CD4-positive, alpha-beta T cell treated with Interleukin-6 for 4 hours (primary cell): ENCODE results near the gene IQCE.

Experiments used
- DNase-seq: peaks from one replicate; pipeline ENCODE4 v3.0.0-alpha.2; 2020; ENCODE audit warnings: mixed read lengths

Gene IQCE, protein sequence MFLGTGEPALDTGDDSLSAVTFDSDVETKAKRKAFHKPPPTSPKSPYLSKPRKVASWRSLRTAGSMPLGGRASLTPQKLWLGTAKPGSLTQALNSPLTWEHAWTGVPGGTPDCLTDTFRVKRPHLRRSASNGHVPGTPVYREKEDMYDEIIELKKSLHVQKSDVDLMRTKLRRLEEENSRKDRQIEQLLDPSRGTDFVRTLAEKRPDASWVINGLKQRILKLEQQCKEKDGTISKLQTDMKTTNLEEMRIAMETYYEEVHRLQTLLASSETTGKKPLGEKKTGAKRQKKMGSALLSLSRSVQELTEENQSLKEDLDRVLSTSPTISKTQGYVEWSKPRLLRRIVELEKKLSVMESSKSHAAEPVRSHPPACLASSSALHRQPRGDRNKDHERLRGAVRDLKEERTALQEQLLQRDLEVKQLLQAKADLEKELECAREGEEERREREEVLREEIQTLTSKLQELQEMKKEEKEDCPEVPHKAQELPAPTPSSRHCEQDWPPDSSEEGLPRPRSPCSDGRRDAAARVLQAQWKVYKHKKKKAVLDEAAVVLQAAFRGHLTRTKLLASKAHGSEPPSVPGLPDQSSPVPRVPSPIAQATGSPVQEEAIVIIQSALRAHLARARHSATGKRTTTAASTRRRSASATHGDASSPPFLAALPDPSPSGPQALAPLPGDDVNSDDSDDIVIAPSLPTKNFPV

DNA sequence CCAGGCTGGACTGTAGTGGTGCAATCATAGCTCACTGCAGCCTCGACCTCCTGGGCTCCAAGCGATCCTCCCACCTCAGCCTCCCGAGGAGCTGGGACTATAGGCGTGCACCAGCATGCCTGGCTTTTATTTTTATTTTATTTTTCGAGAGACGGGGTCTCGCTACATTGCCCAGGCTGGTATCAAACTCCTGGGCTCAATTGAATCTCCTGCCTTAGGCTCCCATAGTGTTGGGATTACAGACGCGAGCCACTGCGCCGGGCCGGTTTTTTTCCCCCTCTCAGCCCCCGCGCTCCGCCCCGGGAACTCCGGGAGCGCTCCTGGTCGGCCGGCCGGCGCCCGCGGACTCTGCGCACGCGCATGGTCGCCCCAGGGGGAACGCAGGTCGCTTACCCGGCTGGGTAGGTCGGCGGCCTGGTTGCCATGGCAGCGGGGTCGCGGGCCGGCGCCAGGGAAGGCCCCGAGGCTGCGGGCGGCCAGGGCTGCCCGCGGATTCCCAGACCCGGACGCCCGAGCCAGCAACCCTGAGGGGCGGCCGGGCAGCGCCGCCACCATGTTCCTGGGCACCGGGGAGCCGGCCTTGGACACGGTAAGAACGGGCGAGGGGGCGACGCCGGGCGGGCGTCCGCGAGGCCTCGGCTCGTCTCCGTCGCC is at the start of gene IQCE:
TSS of gene IQCE (plus strand) at position 351 of the 654 bp plus-strand sequence. CDS start at position 554, 203 bp downstream.
- peak; percentile 93 for DNase-seq

DNA sequence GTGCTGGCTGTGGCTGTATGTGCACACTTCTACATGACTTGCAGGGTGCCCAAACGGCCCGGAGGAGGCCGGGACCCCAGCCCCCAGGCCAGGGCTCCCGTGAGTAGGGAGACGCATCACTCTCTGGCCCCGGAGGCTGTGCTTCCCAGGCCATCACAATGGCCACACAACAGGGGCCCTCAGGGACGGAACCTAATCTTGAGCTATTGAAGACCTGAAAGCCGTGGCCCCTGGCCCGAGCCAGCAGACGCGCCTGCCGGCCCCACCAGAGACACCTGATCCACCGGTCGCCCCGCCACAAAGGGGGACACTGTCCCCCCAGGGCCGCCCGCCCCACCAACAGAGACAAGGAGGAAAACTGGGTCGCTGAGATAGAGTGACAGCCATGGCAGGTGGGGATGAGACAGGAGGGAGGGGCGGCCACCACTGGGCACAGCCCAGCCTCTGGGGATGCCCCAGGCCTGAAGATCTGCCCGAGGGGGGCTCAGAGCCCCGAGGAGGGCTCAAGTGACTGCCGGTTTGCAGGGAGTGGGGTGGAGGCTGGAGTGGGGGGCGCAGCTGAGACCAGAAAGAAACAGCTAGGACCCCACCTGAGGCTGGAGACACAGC is 49.4 kb upstream of the IQCE start:
- no peak for DNase-seq

DNA sequence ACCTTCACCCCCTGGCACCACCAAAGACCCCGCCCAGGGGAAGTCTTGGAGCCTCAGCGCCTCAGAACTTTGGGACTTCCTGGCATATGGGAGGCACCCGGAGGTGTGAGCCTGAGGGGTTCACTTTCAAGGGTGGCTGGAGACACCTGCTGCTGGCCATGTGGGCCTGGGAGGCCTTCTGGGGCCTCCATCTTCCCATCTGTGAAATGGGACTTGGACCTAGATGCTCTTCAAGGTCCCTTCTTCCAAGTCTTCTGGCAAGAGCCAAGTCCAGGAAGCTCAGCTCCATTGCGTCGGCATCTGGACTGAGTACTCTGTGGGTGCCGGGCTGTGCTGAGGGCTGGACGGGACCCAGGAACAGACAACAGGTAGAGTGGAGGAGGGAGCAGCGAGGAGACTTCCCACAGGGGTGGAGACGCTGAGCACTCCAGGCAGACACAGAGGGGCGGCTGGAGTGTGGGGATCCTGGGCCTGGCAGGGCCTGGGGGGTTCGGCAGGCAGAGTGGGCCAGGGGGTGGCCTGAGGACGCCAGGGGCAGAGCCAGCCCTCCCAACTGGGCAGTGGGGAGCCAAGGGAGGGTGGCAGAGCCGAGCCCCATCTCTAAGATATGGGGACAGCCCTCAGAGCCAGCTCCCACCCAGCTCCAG is 48.5 kb upstream of the IQCE start:
- no peak for DNase-seq

DNA sequence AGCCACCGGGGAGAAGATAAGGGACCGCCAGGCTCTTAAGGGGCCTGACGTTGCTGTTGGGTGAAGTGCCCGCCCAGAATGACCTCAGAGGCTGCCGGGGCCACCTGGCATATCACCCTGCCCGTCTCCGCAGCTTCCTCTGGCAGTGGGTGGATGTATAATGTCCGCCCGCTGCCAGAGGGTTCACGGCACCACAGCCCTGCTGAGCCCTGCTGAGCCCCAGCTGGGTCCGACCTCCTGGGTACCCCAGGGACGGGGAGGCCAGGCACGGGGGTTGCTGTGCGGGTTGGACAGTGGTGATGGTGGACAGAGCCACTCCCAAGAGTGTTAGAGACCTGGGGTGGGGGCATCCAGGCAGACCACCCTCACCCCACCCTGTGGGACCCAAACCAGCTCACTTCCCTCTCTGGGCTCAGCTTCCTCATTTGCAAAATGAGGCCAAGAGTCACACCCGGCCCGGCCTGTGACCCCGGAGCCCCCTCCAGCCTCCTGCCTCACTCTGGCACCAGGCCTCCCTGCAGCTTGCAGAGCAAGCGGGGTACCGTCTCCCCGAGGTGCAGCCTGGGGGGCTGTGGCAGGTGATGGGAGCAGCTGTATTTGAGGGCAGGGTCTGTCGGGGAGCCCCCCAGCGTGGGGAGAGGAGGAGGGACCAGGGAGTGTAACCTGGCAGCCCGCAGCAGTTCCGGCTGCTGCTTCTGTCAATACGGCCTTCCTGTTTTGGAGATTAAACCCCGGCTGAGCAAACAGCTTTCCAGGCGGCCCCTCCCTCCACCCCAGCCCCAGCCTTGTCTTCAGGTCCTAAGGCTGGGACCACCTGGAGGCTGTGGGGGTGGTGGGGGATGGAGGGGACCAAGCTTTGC is 47.6 kb upstream of the IQCE start:
- peak; percentile 81 for DNase-seq

DNA sequence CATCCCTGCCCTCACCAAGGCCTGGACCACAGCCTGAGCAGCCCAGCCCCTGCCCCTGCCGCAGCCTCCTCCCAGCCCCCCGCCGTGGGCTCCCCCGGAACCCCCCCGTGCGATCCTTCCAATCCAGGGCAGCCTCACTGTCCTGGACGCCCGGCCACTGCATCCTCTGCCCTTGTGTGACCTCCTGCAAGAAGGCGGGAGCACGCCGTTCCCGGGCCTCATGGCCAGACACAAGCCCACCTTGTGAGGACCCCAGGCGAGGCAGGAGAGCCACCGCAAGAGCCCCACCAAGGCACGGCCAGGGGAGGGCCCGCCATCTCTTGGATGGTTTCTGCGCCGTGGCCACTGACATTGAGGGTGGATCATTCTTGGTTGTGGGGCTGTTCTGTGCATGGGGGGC is 47.0 kb upstream of the IQCE start:
- no peak for DNase-seq

DNA sequence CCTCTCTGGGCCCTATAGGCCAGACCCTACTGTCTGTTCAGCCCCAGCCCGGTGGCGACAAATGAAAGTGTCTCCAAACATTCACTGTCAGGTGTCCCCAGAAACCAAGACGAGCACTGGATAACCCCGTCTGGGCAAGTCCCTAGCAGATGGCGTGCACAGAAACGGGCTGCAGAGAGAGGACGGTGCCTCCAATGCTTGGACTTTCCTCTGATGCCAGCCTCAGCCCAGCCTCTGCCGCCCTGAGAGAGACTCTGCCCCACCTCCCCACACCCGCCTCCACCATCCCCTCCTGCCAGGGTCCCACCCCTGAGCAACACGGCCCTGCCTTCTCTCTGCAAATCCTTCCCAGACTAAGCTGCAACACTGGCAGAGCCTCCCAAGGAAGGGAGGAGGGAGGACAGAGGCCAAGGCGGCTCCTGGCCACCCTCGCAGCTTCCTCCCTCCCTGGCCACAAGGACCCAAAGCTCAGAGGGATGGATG is 46.6 kb upstream of the IQCE start:
- DNase-seq = no peak

DNA sequence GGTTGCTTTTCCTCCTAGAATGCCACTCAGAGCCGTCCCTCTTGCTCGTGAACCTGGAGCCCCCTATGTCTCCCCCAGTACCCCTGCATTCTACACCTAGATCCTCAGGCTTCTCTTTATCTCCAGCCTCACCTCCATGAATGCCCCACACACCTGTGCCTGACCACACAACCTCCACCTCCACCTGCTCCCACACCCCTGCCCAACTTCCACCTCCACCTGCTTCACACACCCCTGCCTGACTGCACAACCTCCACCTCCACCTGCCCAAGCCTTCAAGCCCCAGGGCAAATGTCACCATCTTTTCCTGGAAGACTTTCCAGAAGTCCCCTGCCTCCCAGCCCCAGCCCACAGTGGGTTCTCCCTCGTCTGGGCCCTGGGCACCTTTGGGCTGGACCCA is 46.1 kb upstream of the IQCE start:
- no peak for DNase-seq

DNA sequence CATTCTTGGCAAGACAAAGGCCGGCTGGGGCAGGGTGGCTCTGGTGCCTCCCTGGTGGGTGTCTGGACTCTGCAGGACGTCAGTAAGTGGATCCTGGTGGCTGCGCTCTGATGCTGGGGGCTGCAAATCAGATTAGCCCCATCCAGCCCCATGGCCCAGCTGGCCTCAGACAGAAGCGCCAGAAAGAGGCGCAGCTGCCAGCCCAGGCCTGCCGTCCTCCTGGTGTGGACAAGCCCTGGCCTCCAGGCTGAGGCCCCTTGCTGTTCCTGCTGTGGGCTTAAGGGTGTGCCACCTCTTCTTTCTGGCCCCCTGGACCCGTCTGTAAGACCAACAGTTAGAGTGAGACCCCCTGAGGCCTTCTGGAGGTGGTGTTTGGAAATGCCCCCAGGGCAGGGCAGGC is 45.1 kb upstream of the IQCE start:
- no peak for DNase-seq

DNA sequence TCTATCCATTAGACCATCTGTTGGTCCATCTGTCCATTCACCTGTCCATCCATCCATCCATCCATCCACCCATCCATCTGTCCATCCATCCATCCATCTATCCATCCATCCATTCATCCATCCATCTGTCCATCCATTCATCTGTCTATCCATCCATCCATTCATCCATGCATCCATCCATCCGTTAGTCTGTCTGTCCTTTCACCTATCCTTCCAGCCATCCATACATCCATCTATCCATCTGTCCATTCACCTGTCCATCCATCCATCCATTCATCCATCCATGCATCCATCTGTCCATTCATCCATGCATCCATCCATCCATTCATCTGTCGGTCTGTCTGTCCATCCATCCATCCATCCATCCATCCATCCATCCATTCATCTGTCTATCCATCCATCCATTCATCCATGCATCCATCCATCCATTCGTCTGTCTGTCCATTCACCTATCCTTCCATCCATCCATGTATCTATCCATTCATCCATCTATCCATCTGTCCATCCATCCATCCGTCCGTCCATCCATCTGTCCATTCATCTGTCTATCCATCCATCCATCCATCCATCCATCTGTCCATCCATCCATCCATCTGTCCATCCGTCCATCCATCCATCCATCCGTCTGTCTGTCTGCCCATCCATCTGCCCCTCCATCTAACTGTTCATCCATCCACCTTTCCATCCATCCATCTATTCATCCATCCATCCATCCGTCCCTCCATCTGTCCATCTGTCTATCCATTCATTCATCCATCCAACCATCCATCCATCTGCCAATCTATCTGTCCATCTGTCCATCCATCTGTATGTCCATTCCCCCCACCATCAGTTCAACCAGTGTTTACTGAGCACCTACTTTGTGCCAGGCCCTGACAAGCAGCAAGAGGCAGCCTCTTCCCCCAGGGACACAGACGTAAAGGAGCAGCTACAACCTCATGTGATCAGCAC is 44.0 kb upstream of the IQCE start:
- no peak for DNase-seq

DNA sequence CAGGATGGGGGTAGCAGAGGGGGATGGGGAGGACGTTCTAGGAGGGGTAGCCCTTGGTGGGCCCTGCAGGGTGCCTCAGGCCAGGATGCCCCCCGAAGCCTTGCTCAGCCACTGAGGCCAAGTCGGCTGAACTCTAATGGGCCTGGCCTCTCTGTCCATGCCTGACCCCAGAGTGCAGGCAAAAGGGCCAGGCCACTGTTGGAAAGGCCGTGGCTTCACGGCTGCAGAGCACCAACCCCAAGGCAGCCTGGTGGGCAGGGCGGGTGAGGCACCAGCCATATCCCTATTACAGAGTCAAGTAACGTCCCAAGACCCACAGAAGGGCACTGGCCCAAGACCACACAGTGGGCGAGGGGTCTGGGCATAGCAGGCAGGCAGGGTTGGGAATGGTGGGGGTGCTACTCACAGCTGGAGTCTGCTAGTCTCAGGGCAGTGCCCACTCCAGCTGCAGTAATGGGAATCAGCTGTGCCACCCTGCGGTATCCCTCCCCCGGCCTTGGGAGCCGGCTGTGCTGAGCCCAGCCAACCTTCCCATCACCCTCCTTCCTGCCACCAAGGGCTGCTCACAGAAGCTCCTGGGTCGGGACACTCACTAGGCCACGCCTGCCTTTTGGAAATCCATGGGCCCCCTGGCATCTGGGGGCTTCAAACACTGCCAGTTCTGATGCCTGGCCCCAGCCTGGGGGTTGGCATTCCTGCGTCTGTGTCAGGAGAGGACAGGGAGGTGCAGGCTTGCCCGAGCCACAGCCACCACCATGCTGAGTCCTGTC is 43.2 kb upstream of the IQCE start:
- DNase-seq = no peak

DNA sequence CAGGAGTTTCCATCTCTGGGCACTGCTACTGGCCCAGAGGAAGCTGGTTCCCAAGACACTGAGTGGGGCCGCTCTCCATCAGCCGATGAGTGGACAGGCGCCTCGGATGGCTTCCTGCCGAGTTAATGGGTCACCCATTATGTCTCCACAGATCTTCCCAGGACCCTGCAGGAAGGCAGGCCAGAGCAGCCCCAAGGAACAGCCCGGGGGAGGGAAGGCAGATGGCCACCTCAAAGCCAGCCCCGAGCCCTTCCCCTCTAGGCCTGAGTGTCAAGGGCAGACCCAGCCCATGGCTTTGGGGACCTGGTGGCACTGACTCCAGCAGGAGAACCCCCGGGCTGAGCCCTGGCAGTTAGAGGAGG is 42.6 kb upstream of the IQCE start:
- DNase-seq = no peak

DNA sequence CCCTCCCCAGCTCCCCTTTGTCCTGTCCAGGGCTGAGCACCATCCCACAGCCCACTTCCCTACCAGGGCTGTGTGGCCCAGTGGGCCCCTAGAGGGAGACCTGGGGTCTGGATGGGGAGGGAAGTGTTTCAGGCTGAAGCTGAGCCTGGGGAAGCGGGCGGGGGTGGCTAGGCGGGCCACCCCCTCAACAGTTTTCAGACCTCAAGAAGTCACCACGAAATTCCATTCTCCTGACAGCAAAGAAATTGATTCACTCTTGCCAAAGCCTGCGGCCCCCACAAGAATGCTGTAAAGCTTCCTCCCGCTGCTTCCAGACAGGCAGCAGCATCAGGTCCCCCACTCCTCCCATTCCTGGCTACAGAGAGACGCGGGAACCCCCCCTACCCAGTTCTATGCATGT is 41.8 kb upstream of the IQCE start:
- DNase-seq = no peak

DNA sequence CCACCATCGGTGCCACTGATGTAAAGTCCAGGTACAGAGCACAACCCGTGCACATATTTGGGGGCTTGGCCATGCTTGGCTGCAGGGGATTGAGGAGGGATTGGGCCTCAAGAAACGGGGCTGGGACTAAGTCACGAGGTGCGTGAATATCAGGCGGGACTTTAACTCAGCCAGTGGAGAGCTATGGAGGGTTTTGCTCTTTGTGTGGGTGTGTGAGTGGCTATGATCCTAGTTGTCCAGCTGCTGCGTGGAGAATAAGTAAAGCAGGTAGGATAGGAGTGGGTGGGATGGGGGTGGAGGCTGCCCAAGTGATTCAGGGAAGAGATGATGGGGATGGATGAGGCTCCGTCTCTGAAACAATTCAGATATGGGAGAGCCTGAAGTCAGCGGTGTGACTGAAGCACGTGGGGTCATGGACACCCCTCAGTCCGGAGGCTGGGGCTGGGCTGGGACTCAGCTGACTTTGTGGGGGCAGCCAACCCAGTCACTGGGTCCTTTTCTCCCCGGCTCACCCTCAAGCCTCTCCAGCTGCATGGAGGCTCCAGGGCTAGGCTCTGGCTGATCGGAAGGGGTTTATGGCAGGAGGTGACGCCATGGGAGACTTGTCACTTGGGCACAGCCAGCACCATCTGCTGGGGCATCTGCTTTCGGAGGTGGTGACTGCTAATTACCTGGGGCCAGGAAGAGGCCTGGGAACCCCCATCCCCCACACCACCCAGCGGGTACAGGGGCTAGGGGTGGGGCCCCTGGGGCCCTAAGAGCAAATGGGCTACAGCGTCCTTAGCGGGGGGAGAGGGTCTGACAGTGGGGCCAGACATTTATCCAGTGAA is 40.9 kb upstream of the IQCE start:
- no peak for DNase-seq

DNA sequence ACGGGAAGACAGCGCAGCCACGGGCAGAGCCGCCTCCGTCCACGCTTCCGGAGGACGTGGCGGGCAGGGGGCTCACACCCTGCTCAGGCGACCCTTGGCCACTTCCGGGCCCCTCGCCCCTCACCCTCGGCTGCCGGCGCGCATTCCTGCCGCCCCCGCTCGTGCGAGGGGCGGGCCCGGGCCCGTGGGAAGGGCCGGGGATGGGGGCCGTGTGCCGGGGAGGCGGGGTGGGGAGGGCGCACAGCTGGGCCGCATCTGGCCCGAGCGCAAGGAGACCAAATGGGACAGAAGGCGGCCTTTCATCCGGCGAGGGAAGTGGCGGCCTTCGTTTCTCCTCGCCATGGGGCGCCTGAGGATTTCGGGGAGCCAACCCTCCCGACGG is 40.1 kb upstream of the IQCE start:
- DNase-seq = no peak

DNA sequence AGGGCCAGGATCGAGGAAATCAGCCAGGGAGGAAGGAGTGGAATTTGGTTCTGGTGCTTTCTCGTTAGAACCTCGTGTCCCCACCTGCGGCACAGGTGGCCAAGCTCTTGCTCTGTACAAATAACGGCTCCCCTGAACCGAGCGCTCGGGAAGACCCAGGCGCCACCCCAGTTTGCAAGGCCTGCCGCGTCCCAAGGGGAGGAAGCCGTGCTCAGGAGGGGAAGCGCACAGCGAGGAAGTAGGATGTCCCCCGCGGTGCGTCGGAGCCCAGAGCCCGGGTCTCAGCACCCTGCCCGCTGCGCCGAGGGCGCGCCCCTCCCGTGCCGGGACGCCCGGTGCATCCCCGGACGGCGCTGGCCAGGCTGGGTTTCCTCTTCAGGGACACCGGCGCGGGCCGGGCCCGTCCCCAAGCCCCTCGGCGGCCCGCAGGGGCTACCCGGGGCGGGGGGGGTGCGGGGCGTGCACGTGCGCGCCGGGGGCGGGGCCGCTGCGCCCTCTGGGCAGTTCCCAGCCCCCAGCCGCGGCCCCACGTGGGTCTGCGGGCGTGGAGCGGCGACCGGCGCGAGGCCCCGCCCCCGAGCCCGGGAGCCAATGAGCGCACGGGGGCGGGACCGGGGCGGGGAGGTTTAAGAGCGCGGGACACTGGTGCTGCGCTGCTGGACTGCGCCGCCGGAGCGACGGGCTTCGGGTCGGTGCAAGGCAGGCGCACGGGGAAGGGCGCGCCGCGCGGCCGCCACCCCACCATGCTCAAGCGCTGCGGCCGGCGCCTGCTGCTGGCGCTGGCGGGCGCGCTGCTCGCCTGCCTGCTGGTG is 39.5 kb upstream of the IQCE start, which contains the start of gene LFNG:
TSS of gene LFNG (plus strand) at position 656 of the 812 bp plus-strand sequence. CDS start at position 744, 88 bp downstream.
- DNase-seq = peak; percentile 93

DNA sequence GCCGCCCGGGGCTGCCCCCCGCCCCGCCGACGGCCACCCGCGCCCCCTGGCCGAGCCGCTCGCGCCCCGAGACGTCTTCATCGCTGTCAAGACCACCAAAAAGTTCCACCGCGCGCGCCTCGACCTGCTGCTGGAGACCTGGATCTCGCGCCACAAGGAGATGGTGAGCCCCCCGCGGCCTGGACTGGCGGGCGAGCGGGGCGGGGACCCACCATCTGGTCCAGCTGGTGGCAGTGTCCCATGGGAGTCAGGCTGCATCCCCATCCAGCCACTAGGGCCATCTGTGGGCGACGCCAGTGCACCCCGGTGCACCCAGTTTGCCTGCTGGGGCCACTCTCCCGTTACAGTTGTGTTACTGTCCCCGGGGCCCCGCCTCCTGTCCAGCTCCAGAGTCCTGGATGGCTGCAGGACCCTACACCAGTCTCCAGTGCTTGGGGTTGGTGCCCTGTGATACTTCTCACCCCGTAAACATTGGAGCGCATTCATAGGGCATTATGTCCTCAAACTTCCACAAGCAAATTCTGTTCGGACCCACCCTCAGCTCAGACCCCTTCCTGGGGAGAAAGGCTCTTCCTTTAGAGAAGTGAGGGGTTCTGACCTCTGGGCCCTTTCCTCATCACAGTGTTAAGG is 38.5 kb upstream of the IQCE start:
- peak; percentile 50 for DNase-seq

DNA sequence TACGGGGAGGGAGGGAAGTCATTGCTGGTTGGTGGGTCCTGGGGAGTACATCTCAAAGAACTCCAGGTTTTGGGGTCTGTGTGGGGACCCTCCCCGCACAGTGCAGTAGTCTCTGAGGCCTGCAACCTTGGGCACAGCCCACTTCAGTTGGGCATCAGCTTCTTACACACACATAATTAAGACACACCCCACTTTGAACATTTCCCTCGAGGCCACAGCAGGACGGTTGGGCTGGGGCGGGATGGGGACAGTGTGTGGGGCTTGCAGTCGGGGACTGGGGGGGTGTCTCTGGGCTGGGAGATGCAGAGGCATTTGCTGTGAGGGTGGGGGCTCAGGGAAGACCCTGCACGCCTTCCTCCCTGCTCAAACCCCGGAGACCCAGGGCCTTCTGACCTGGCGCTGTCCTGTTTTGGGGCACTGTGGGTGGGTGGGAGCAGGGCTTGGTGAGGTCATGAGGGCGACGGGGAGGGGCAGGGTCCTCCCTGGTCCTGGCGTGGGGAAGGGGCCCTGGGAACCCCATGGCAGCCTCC is 38.0 kb upstream of the IQCE start:
- DNase-seq = no peak
